B cell (primary cell): ENCODE results near the gene NFE2. TPM values are rescaled to one million over a fixed set of nuclear protein-coding genes. Genes with fewer than 3 reads are reported as not detected.

Experiments
- ATAC-seq: fragments of 200-7000 bp; cut with Tn5 transposase; one replicate; pipeline ENCODE4 v1.10.0; 2021; ENCODE audit warnings: low read depth, mild to moderate bottlenecking, moderate number of reproducible peaks, moderate library complexity
- CTCF ChIA-PET: fragments of 350-600 bp; sonication (Branson Sonifier 250); formaldehyde crosslinking; loops from one replicate; lab custom pipeline; 2021; ENCODE audit warnings: antibody characterized with exemption, inconsistent platforms; lab: Charles Lee
- POLR2A ChIA-PET: fragments of 350-600 bp; sonication (Branson Sonifier 250); formaldehyde crosslinking; loops from one replicate; lab custom pipeline; 2021; ENCODE audit warnings: antibody characterized with exemption; lab: Charles Lee
- DNase-seq: peaks from one replicate; pipeline ENCODE4 v3.0.0; 2013
- H2AFZ ChIP-seq: 2 replicates; pipeline ENCODE4 v1.6.1; 2012; ENCODE audit warnings: mild to moderate bottlenecking, low read depth, low read length; ENCODE audit not compliant: insufficient read depth, poor library complexity, severe bottlenecking
- H3K27ac ChIP-seq, 2 donors: 1 replicate in 1 of 2; 2 replicates in 1 of 2; pipeline ENCODE4 v1.5.1; 2012 to 2013; ENCODE audit warnings: low read length in 2 of 2, mild to moderate bottlenecking in 2 of 2, moderate library complexity in 1 of 2
- H3K27me3 ChIP-seq, 4 experiments: fragments of 200-600 bp in 1 of 4; sonication (generic) in 1 of 4; replicated peaks in 1 of 4; 1 replicate in 2 of 4; 2 replicates in 2 of 4; pipeline versions ENCODE4 v1.6.1 to v1.7.0; 2013 to 2016; ENCODE audit warnings: low read length in 3 of 4, mild to moderate bottlenecking in 2 of 4, mixed read lengths in 1 of 4, moderate library complexity in 1 of 4; ENCODE audit not compliant: insufficient read depth in 4 of 4, control insufficient read depth in 3 of 4; ENCODE audit errors: control extremely low read depth in 1 of 4
- H3K36me3 ChIP-seq, 2 experiments: replicated peaks in 1 of 2; 1 replicate in 1 of 2; 2 replicates in 1 of 2; pipeline versions ENCODE4 v1.6.1 to v1.7.1; 2013; ENCODE audit warnings: low read length in 1 of 2; ENCODE audit not compliant: insufficient read depth in 2 of 2, control insufficient read depth in 1 of 2; ENCODE audit errors: control extremely low read depth in 1 of 2, extremely low read depth in 1 of 2
- H3K4me1 ChIP-seq, 2 donors: fragments of 200-600 bp in 1 of 2; sonication (generic) in 1 of 2; 1 replicate in 1 of 2; 2 replicates in 1 of 2; pipeline versions ENCODE4 v1.5.1 to v1.6.1; 2013 to 2017; ENCODE audit warnings: low read length in 2 of 2; ENCODE audit not compliant: control insufficient read depth in 2 of 2, insufficient read depth in 2 of 2
- H3K4me2 ChIP-seq: replicated peaks from 2 replicates; pipeline ENCODE3; 2012; ENCODE audit warnings: mild to moderate bottlenecking, low read depth, low read length; ENCODE audit not compliant: poor library complexity, severe bottlenecking
- H3K4me3 ChIP-seq, 5 experiments: fragments of 200-600 bp in 1 of 5; sonication (generic) in 1 of 5; 1 replicate in 3 of 5; 2 replicates in 2 of 5; pipeline versions ENCODE4 v1.5.1 to v1.7.0; 2011 to 2016; ENCODE audit warnings: low read length in 4 of 5, mild to moderate bottlenecking in 4 of 5, low read depth in 2 of 5, control low read depth in 1 of 5, moderate library complexity in 1 of 5; ENCODE audit not compliant: insufficient read depth in 1 of 5; ENCODE audit errors: control extremely low read depth in 1 of 5, extremely low read depth in 1 of 5
- H3K79me2 ChIP-seq: fragments of 200-600 bp; sonication (generic); one replicate; pipeline ENCODE4 v1.6.0; 2016; ENCODE audit warnings: low read length; ENCODE audit not compliant: control insufficient read depth, insufficient read depth
- H3K9ac ChIP-seq: fragments of 200-600 bp; sonication (generic); 2 replicates; pipeline ENCODE4 v1.6.1; 2017; ENCODE audit warnings: mild to moderate bottlenecking, low read length, moderate library complexity
- H3K9me3 ChIP-seq, 3 donors: one replicate each; pipeline versions ENCODE4 v1.6.1 to v1.7.1; 2013; ENCODE audit warnings: low read length in 2 of 3; ENCODE audit not compliant: control insufficient read depth in 2 of 3, insufficient read depth in 1 of 3; ENCODE audit errors: control extremely low read depth in 1 of 3
- H4K20me1 ChIP-seq: 2 replicates; pipeline ENCODE4 v1.6.0; 2012; ENCODE audit warnings: mild to moderate bottlenecking, low read length; ENCODE audit not compliant: insufficient read depth, control insufficient read depth, poor library complexity, severe bottlenecking
- H3K27ac Mint-ChIP-seq: one replicate; pipeline ENCODE4 v1.8.0; 2021; ENCODE audit warnings: mixed read lengths
- H3K27me3 Mint-ChIP-seq: one replicate; pipeline ENCODE4 v1.8.0; 2021; ENCODE audit warnings: mixed read lengths
- H3K4me1 Mint-ChIP-seq: one replicate; pipeline ENCODE4 v1.8.0; 2021; ENCODE audit warnings: mixed read lengths
- H3K4me3 Mint-ChIP-seq: one replicate; pipeline ENCODE4 v1.8.0; 2021; ENCODE audit warnings: mixed read lengths
- H3K9me3 Mint-ChIP-seq: one replicate; pipeline ENCODE4 v1.8.0; 2022; ENCODE audit warnings: mixed read lengths; ENCODE audit not compliant: insufficient read depth
- CTCF ChIP-seq: fragments of 200-600 bp; IDR thresholded peaks from one replicate; pipeline ENCODE4 v1.8.0; 2022; ENCODE audit warnings: antibody characterized with exemption, mild to moderate bottlenecking
- EZH2 ChIP-seq: IDR thresholded peaks from 2 replicates; pipeline ENCODE4 v1.6.1; 2012; ENCODE audit warnings: borderline replicate concordance, low read depth, mild to moderate bottlenecking, moderate library complexity, low read length; ENCODE audit not compliant: insufficient read depth, poor library complexity, severe bottlenecking
- WGBS: methylation state at CpG from one replicate; pipeline ENCODE4 v1.1.5; 2013; ENCODE audit warnings: missing lambda C conversion rate; ENCODE audit not compliant: insufficient coverage; 5-methylcytosine and 5-hydroxymethylcytosine counted together
- intact Hi-C: fragments of 100-400 bp; cut with micrococcal nuclease; formaldehyde crosslinking; loops from one replicate; pipeline ENCODE4 v1.10.0; 2022
- polyA plus RNA-seq: library from polyadenylated mRNA; depleted of rRNA; stranded (reverse); fragments of >200 nt; gene quantifications from 2 replicates; pipeline ENCODE4 v1.2.3, GENCODE V29; 2012
- total RNA-seq, 2 donors: library from RNA; stranded (reverse); fragments of 120-200 nt in 1 of 2; gene quantifications; 1 replicate in 1 of 2; 2 replicates in 1 of 2; pipeline versions ENCODE4 v1.2.3 to v1.2.4, GENCODE V29; 2013 to 2022

NFE2 gene
- total and polyA plus RNA-seq, 2 donors (not counting 1 experiment from before 2014, with no cell fraction given), result 0.60 TPM; not detected in 1

DNA sequence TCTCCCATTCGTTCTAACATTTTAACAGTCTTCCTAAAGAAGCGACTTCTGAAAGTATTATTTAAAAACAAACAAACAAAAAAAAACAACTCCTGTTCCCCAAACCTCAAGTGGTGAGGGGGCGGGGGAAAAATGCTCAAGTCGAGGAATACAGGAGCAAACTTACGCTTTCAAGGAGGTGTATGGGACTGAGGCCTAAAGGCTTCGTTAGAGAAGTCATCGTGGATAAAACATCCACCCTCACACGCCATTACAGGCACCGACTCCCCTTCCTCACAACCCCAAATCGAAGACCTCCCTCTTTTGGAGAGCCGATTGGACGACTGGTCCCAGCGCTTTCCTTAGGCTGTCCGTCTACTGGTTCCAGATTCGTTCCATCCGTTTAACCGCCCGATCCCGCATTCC is 21.6 kb downstream of the NFE2 start:
- no peak for DNase-seq
- H3K27ac ChIP-seq, result peak overlapping the region; percentile 96 to 97
- H3K36me3 ChIP-seq, result peaks cover 2 to 32% of the 10 kb centered on the region in 2 experiments
- H3K4me3 Mint-ChIP-seq, result no peak overlapping the region
- H3K27ac Mint-ChIP-seq, result no peak overlapping the region
- no peaks in the 10 kb centered on the region for H3K27me3 ChIP-seq
- H3K4me1 Mint-ChIP-seq, result peaks cover 45% of the 10 kb centered on the region
- peaks cover 30% of the 10 kb centered on the region for H4K20me1 ChIP-seq
- ChIA-PET CTCF (interaction anchor here (0.5 to 3.3 kb wide), 10 partner anchors 10 to 701 kb away, joined by 3 to 22 read pairs (median 4); partner anchors contain the start of gene COPZ1), POLR2A (interaction anchor here (0.6 to 2.8 kb wide), 7 partner anchors 20 to 112 kb away, joined by 6 to 23 read pairs (median 8); partner anchors contain the start of gene COPZ1)
- no peak for ATAC-seq
- H3K4me2 ChIP-seq, result peak overlapping the region; percentile 93
- H3K79me2 ChIP-seq, result peaks cover 78% of the 10 kb centered on the region
- H3K4me3 ChIP-seq, result peak overlapping the region; percentile 79 to 99 (median 99)
- H3K27me3 Mint-ChIP-seq, result no peaks in the 10 kb centered on the region
- intact Hi-C loops, result loop anchor here (1.0 to 5.0 kb wide), 4 partner anchors 20 to 218 kb away; partner anchors contain the start of genes COPZ1 and NCKAP1L
- H2AFZ ChIP-seq, result peak overlapping the region; percentile 81
- H3K9me3 ChIP-seq, result no peaks in the 10 kb centered on the region
- H3K9ac ChIP-seq, result peak overlapping the region; percentile 99
- H3K9me3 Mint-ChIP-seq, result no peaks in the 10 kb centered on the region
- H3K4me1 ChIP-seq, result peaks cover 47 to 50% of the 10 kb centered on the region in 2 donors
- WGBS, result 2% methylated on average over 12 of the region's 19 CpGs
- TF ChIP-seq EZH2, result no peak

DNA sequence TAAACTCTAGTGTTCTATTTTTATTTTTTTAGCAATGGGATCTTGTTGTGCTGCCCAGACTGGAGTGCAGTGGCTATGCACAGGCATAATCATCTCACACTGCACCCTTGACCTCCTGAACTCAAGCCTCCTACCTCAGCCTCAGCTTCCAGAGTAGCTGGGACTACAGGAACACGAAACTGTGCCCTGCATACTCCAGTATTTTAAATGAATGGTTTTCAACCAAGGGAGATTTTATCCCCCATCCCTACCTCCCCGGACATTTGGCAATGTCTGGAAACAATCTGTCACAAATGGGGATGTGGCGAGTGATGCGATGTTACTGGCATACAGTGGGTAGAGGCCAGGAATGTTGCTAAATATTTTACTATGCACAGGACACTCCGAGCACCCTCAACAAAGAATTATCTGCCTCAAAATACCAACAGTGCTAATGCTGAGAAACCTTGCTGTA is 23.0 kb downstream of the NFE2 start:
- Histone ChIP-seq H3K27ac (peak overlapping the region in 1 of 2 donors; percentile 96), H4K20me1 (peaks cover 16% of the 10 kb centered on the region), H3K9me3 (no peaks in the 10 kb centered on the region), H3K36me3 (peaks cover 8 to 31% of the 10 kb centered on the region in 2 experiments), H3K27me3 (no peaks in the 10 kb centered on the region), H3K9ac (peak overlapping the region; percentile 99), H3K4me3 (no peak overlapping the region), H3K4me1 (peaks cover 33 to 36% of the 10 kb centered on the region in 2 donors), H3K79me2 (peaks cover 85% of the 10 kb centered on the region), H2AFZ (no peak overlapping the region), H3K4me2 (peak overlapping the region; percentile 93)
- POLR2A ChIA-PET, result no interaction called here
- Mint-ChIP-seq H3K4me3 (no peak overlapping the region), H3K9me3 (no peaks in the 10 kb centered on the region), H3K4me1 (peaks cover 31% of the 10 kb centered on the region), H3K27me3 (no peaks in the 10 kb centered on the region), H3K27ac (peak overlapping the region; percentile 3)
- ATAC-seq (no peak), DNase-seq (no peak)
- intact Hi-C loops, result loop anchor here (5.0 kb wide), 1 partner anchor 219 kb away; the partner anchor contains the start of gene NCKAP1L
- WGBS, result 40% methylated on average over 1 of the region's 5 CpGs
- TF ChIP-seq CTCF, result no peak
- no peak for TF ChIP-seq EZH2
- CTCF ChIA-PET, result no interaction called here
